Measurements from ENCODE around the gene DLGAP3.

GRCh38 chr1:34885405-34886247 lies 43.8 kb downstream of the DLGAP3 start:
- no peak for TF ChIP-seq CTCF (IDR thresholded peaks at IDR 0.05; ENCODE audit: low read depth, low read length, missing input control)
- TF ChIP-seq YY1 (IDR thresholded peaks at IDR 0.05) = no peak

Measured in liver (tissue), 2 donors.